Upper lobe of right lung (tissue), 1 donor: ENCODE data around the gene DCAF7. TPM values are rescaled to one million over a fixed set of nuclear protein-coding genes. Genes with fewer than 3 reads are reported as not detected.

Experiments
- ATAC-seq: fragments of 200-7000 bp; cut with Tn5 transposase; one replicate; pipeline ENCODE4 v1.9.1; 2020; ENCODE audit warnings: mild to moderate bottlenecking, moderate library complexity
- DNase-seq: peaks from one replicate; pipeline ENCODE4 v3.0.0-alpha.2; 2020
- H3K27ac ChIP-seq: fragments of 200-600 bp; one replicate; pipeline ENCODE4 v1.8.0; 2022
- H3K27me3 ChIP-seq: fragments of 200-600 bp; one replicate; pipeline ENCODE4 v1.8.0; 2022; ENCODE audit warnings: mild to moderate bottlenecking
- H3K36me3 ChIP-seq: fragments of 200-600 bp; one replicate; pipeline ENCODE4 v1.8.0; 2022
- H3K4me1 ChIP-seq: fragments of 200-600 bp; one replicate; pipeline ENCODE4 v1.8.0; 2022
- H3K4me3 ChIP-seq: fragments of 200-600 bp; one replicate; pipeline ENCODE4 v1.8.0; 2022; ENCODE audit warnings: mild to moderate bottlenecking
- H3K9me3 ChIP-seq: fragments of 200-600 bp; one replicate; pipeline ENCODE4 v1.8.0; 2022
- intact Hi-C: fragments of 100-400 bp; cut with DNase I; formaldehyde crosslinking; loops from one replicate; pipeline ENCODE4 v1.11.0; 2022
- total RNA-seq: library from RNA; stranded (reverse); fragmentation: NEBNext Ultra II Directional; extraction: Animal tissue kit (Norgen Biotek cat#: 25700); gene quantifications from one replicate; pipeline ENCODE4 v1.2.1, GENCODE V29; 2021
- TF ChIP-seq, protein P1 (sequence below): fragments of 200-600 bp; IDR thresholded peaks from one replicate; pipeline ENCODE4 v1.8.0; 2022; ENCODE audit warnings: antibody characterized with exemption
- donor health status: DM: no; HTN: yes; CAD: no; lungs with severe emphysema.

The DCAF7 gene
- total RNA-seq, 1 donor from 2014 or later: 79.9 TPM

DNA sequence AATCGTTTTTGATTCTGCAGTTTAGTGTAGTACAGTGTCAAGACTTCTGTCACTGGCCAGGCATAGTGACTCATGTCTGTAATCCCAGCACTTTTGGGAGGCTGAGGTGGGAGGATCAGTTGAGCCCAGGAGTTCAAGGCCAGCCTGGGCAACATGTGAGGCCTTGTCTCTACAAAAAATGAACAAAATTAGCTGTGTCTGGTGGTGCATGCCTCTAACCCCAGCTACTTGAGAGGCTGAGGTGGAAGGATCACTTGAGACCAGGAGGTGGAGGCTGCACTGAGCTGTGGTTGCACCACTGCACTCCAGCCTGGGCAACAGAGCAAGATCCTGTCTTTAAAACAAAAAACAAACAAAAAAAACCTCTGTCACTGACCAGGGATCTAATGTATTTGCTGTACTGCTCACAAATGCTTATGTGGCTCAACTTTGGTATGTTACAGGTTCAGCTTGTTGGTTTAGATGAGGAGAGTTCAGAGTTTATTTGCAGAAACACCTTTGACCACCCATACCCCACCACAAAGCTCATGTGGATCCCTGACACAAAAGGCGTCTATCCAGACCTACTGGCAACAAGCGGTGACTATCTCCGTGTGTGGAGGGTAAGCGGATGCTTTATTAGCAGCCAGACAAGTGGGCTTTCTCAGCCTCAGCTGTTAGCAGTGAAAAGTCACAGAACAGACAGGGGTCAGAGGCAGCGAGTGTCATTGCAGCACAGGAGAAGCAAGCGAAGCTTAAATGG lies 27.9 kb downstream of the DCAF7 start:
- no peaks in the 10 kb centered on the region for H3K9me3 ChIP-seq
- H3K4me1 ChIP-seq: no peaks in the 10 kb centered on the region
- no peak overlapping the region for H3K27ac ChIP-seq
- ATAC-seq (no peak), DNase-seq (no peak)
- intact Hi-C loops: no loop called here
- H3K36me3 ChIP-seq: peaks cover 46% of the 10 kb centered on the region
- TF ChIP-seq, protein P1, sequence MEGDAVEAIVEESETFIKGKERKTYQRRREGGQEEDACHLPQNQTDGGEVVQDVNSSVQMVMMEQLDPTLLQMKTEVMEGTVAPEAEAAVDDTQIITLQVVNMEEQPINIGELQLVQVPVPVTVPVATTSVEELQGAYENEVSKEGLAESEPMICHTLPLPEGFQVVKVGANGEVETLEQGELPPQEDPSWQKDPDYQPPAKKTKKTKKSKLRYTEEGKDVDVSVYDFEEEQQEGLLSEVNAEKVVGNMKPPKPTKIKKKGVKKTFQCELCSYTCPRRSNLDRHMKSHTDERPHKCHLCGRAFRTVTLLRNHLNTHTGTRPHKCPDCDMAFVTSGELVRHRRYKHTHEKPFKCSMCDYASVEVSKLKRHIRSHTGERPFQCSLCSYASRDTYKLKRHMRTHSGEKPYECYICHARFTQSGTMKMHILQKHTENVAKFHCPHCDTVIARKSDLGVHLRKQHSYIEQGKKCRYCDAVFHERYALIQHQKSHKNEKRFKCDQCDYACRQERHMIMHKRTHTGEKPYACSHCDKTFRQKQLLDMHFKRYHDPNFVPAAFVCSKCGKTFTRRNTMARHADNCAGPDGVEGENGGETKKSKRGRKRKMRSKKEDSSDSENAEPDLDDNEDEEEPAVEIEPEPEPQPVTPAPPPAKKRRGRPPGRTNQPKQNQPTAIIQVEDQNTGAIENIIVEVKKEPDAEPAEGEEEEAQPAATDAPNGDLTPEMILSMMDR: no peak
- H3K27me3 ChIP-seq: no peaks in the 10 kb centered on the region
- no peak overlapping the region for H3K4me3 ChIP-seq

DNA sequence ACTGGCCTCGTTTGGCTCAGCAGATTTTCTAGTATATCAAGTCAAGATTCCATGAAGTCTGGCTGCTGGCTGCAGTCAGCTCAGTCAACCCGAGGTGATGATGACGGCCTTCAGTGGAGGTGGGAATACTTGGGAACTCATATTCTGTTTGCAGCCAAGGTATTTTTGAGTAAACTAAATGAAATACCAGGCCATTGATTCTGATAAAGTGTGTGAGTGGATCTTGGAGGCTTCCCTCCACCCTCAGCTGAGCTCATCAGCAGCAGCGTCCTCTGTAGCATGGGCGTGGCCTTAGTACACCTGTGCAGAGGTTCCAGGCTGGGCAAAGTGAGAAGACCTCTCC lies 28.5 kb downstream of the DCAF7 start:
- Histone ChIP-seq H3K9me3 (no peaks in the 10 kb centered on the region), H3K27ac (no peak overlapping the region), H3K4me1 (no peaks in the 10 kb centered on the region), H3K36me3 (peaks cover 52% of the 10 kb centered on the region), H3K27me3 (no peaks in the 10 kb centered on the region), H3K4me3 (no peak overlapping the region)
- DNase-seq (no peak), ATAC-seq (no peak)
- TF ChIP-seq, protein P1: no peak
- intact Hi-C loops: no loop called here

DNA sequence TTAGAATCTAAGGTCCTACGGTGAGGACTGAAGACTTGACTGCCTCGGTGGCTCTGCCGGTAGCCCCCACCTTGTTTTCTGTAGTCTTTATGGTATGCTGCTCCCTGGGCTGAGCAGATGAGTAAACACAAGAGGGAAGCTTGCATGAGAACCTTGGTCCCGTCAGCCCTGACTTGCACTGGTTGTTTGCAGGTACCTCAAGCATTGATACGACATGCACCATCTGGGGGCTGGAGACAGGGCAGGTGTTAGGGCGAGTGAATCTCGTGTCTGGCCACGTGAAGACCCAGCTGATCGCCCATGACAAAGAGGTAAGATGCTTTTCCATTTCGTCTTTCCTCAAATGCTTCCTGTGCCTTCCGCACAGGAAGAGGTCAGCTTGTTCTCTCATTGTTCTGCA lies 29.4 kb downstream of the DCAF7 start:
- Histone ChIP-seq H3K27me3 (no peaks in the 10 kb centered on the region), H3K4me1 (no peaks in the 10 kb centered on the region), H3K9me3 (no peaks in the 10 kb centered on the region), H3K27ac (peak overlapping the region; percentile 51), H3K4me3 (no peak overlapping the region), H3K36me3 (peaks cover 61% of the 10 kb centered on the region)
- TF ChIP-seq, protein P1: no peak
- intact Hi-C loops: no loop called here
- DNase-seq (no peak), ATAC-seq (no peak)

DNA sequence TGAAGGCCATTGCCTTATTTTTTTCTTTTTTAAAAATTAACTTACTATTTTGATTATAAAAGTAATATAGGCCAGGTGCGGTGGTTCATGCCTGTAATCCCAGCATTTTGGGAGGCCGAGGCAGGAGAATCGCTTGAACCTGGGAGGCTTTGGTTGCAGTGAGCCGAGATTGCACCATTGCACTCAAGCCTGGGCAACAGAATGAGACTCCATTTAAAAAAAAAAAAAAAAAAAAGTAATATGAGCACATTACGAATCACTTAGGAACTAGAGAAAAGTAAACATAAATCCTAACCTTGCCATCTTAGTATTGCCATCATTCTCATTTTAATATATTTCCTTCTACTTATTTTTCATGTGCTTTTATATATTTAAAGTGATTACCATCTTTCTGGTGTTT lies 37.5 kb downstream of the DCAF7 start:
- Histone ChIP-seq H3K4me1 (no peaks in the 10 kb centered on the region), H3K27me3 (no peaks in the 10 kb centered on the region), H3K27ac (no peak overlapping the region), H3K9me3 (no peaks in the 10 kb centered on the region), H3K4me3 (no peak overlapping the region), H3K36me3 (peaks cover 92% of the 10 kb centered on the region)
- intact Hi-C loops: no loop called here
- DNase-seq (no peak), ATAC-seq (no peak)
- TF ChIP-seq, protein P1: no peak

DNA sequence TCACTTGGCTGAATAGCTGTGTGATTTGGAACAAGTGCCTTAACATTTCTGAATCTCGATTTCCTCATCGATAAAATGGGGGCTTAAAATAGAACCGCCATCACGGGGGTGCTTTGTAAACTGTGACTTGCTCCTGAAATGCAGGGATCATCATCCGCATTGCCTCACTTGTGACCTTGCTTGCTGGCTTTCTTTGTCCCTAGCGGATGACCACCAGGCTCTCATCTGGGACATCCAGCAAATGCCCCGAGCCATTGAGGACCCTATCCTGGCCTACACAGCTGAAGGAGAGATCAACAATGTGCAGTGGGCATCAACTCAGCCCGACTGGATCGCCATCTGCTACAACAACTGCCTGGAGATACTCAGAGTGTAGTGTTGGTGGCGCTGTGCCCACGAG lies 38.5 kb downstream of the DCAF7 start:
- ATAC-seq (no peak), DNase-seq (no peak)
- Histone ChIP-seq H3K9me3 (no peaks in the 10 kb centered on the region), H3K27ac (no peak overlapping the region), H3K27me3 (no peaks in the 10 kb centered on the region), H3K36me3 (peaks cover 82% of the 10 kb centered on the region), H3K4me1 (no peaks in the 10 kb centered on the region), H3K4me3 (no peak overlapping the region)
- TF ChIP-seq, protein P1: no peak
- intact Hi-C loops: no loop called here

DNA sequence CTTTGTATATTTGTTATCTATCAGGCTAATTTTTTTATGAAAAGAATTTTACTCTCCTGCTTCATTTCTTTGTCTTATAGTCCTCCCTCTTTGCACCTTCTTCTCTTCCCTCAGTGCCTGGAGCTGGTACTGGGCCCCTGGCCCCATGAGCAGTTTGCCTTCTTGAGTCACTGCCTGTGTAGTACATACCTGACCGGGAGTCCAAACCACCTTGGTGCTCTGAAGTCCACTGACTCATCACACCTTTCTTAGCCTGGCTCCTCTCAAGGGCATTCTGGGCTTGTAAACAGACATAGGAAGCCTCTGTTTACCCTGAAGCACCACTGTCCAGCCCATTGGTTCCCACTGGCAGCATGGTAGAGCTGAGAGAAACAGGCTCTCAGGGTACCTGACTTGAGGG lies 39.4 kb downstream of the DCAF7 start:
- TF ChIP-seq, protein P1: no peak
- H3K27ac ChIP-seq: no peak overlapping the region
- no peaks in the 10 kb centered on the region for H3K27me3 ChIP-seq
- no peak for DNase-seq
- H3K9me3 ChIP-seq: no peaks in the 10 kb centered on the region
- H3K36me3 ChIP-seq: peaks cover 79% of the 10 kb centered on the region
- intact Hi-C loops: no loop called here
- no peak overlapping the region for H3K4me3 ChIP-seq
- H3K4me1 ChIP-seq: no peaks in the 10 kb centered on the region
- ATAC-seq: no peak
